Measurements from ENCODE around the gene SLC35A2.

The SLC35A2 gene

DNA sequence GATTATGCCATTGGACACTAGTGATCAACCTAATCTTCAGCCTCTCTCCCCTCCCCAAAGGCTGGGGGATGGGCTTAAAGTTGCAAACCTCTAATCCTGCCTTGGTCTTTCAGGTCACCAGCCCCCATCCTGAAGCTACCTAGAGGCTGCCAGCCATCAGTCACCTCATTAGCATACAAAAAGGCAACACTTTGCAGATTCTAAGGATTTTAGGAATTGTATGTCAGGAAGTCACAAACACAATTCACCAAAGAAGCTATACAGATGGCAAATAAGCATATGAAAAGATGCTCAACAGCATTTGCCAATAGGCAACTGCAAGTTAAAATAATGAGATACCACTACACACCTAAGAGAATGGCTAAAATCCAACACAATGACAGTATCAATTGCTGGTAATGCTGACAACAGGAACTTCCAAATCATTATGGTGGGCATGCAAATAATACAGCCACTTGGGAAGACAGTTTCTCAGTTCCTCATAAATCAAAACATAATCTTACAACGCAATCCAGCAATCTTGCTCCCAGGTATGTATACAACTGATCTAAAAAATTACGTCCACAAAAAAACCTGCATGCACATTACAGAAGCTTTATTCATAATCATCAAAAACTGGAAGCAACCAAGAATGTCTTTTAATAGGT lies 16.4 kb upstream of the SLC35A2 start:
- DNase-seq (ENCODE audit: low read depth, low spot score), result no peak

DNA sequence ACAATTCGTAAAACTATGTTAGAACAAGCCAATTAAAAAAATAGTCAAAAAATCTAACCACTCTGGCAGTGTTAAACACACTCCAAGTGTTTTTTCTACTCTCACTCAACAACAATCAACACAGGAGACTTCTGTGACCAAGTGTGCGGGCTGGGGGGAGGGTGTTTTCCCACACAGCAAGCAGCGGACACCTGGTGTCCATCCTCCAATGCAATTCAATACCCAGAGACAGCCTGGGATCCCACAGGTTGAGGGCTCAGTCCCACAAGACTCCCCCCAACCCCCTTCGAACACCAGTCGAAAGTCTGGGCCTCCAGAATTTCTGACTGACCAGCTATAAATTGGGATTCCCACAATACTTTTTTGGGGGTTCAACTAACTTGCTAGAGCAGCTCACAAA lies 15.7 kb upstream of the SLC35A2 start:
- no peak for DNase-seq (ENCODE audit: low read depth, low spot score)

DNA sequence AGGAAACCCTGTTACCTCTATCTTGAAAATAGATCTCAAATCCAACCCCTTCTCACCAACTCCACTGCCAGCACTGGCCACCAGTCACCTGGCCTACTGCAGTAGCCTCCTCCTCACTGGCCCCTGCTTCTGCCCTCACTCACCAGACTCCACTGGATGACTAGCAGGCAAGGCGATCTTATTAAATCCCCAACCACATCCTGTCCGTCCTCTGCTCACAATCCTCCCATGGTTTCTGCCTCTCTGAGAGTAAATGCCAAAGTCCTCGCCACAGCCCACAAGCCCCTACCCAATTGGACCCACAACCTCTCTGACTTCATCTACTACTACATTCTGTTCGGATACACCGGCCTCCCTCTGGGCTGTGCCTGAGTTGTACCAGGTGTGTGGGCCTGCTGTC lies 12.8 kb upstream of the SLC35A2 start:
- no peak for DNase-seq (ENCODE audit: low read depth, low spot score)

DNA sequence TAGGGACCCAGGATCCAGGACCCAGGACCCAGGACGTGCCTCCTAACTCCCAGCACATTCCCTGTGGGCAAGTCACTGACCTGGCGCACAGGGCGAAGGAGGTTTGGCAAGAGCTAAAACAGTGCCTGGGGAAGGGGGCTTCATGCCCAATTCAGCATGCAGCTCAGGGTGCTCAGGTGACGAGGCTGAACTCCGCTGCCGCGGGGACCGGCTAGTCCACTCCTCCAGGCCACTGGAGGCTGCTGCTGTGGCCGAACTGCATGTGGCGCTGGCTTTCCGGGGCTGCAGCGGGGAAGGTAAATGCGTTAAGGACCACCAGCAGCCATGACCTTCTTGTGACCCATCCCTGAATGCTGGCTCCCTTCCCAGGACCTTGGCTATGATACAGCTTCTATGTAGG lies 12.3 kb upstream of the SLC35A2 start:
- DNase-seq (ENCODE audit: low read depth, low spot score), result no peak

DNA sequence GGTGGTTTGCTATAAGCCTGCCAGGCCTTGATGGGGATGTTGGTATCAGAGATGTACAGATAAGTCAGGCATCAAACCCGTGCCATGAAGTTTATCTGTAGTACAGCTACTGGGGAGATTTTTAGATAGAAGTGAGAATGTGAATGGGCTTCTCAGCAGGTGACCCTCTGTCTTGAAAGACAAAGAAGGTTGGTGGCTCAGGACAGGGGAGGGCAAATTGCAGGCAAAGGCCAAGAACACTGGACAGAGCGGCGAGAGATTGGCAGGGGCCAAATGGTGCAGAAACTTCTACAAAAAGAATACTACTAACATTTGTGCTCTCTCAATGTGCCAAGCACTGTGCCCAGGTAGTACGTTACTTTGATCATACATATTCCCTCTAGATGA lies 9.3 kb upstream of the SLC35A2 start:
- no peak for DNase-seq (ENCODE audit: low read depth, low spot score)

DNA sequence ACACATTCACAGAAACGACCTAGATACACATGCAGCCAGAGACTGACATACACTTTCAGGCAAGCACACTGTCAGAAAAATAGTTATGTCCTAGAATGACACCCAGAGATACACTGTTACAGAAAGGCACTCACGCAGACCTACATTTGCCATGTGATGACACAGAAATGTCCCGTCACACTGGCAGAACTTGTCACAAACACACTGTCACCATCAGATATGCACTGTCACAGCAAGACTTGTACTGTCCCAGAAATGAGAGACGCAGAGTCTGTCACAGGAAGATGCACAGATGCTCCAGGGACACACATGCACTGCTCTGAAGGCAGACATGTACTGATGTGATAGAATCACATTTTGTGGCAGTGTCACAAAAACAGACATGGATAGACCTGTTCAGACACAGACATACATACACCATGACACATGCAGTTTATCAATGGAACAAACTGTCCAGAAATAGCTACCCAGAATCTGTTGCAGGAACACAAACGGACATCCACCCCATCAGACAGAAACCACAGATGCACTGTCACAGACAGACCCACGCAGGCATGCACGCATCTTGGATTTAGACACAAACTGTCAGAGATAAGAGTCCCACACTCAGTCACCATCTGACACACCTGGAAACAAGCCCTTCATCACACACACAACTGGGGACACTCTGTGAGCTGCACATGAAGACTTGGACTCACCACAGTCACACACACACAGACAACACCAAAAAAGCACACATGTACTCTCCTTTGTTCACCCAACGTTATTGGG lies 8.7 kb upstream of the SLC35A2 start:
- DNase-seq (ENCODE audit: low read depth, low spot score), result no peak

DNA sequence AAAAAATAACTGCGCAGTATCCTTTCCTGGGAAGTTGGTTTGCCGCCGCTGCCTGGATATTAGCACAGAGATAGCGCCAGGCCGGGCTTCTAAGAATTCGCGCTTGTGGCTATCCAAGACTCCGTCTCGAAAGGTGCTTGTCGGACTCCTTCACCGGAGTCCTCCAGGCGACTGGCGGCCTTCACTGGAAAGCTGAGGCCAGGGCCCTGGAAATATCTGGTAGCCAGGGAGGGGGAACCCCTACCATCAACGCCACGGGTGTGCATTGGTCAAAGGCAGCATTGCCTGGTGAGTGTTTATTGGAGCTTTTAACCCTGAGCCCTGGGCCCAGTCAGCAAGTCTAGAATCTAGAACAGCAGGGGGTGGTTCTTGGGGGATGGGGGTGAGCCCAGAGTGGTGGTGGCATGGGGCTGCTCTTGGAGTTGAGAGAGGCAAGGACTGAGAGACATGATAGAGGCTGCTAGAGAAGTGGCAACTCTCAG lies 8.0 kb upstream of the SLC35A2 start:
- DNase-seq (ENCODE audit: low read depth, low spot score), result no peak

DNA sequence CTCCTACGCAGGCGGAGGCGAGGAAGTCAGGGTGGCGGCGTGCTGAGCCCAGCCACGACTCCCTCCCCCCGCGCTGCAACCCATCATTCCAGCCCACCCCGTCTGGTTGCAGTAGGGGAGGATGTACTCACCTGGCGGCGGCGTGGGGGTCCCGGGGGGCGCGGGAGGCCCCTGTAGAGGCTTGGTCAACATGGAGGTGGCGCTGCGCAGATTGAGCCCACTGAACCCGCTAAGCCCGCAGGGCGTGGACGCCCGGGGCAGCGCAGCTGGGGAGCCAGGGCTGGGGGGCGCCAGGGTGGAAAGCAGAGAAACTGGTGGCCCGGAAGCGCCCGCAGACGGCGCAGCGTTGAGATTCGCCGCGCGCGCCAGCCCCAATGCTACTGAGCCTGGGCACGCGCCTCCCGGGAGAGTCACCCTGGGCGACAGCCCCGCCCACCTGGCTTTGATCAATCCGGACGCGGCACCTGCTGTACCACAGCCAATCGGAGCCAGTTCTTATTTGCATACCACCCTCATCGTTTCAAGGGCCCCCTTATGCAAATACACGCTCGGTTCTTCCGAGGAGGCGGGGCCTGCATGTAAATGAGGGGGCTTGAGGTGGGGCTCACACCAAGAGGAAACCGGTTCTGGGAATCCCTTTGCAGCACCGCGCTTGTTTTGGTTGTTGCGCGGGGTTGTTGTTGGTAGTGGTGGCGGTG lies 7.3 kb upstream of the SLC35A2 start, which contains the start of gene PIM2:
PIM2 (minus strand) TSS at position 382 of the 698 bp plus-strand sequence; CDS start at position 192, 190 bp downstream.
- peak; percentile 84 for DNase-seq (ENCODE audit: low read depth, low spot score)

DNA sequence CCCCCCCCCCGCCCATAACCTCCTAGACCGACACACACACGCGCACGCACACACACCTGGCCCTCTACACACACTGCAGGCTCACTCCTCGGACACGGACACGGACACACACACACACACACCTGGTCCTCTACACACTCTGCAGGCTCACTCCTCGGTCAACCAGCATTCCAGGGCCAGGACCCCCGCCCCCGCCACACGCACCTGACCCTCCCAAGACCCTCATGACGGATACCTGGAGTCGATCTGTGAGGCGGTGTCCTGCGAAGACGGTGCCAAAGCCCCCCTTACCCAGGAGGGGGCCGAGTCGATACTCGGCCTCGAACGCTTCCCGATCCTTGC lies 6.8 kb upstream of the SLC35A2 start:
- no peak for DNase-seq (ENCODE audit: low read depth, low spot score)

DNA sequence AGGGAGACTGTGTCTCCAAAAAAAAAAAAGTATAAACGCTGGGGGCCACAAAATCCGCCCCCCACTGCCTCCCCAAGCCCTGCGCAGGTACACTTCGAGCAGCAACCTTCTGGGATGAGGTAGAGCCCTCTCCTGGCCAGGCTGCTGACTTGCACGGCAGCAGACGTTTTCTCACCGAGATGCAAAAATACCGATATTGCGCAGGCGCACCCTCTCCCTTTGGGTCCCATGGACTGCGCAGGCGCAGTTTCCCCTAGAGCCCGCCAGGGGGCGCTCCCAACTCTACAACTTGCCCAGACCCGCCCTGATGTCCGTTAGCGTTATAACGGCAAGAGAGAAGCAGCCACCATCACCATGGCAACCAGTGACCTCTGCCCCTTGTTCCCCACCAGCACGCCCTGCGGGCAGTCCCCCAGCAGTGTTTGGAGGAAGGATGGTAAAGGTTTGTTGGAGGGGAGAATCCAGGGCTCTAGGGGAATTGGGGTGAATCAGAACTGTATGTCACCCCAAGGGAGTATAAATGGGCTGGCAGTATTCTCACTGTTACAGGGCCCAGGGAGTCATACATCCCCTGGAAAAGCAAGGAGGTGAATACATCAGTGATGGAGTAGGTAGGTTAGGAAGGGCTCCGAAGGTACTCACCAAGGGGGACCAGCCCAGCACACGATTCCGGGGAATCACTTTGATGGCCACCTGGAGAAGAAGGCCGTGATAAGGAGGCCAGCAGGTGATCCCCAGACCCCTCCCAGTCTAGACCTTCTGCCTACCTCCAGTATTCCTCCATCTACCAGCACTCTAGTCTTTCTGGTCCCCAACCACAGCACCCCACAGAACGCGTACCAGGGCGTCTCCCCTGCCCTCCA lies 5.9 kb upstream of the SLC35A2 start:
- DNase-seq (ENCODE audit: low read depth, low spot score), result peak; percentile 76

DNA sequence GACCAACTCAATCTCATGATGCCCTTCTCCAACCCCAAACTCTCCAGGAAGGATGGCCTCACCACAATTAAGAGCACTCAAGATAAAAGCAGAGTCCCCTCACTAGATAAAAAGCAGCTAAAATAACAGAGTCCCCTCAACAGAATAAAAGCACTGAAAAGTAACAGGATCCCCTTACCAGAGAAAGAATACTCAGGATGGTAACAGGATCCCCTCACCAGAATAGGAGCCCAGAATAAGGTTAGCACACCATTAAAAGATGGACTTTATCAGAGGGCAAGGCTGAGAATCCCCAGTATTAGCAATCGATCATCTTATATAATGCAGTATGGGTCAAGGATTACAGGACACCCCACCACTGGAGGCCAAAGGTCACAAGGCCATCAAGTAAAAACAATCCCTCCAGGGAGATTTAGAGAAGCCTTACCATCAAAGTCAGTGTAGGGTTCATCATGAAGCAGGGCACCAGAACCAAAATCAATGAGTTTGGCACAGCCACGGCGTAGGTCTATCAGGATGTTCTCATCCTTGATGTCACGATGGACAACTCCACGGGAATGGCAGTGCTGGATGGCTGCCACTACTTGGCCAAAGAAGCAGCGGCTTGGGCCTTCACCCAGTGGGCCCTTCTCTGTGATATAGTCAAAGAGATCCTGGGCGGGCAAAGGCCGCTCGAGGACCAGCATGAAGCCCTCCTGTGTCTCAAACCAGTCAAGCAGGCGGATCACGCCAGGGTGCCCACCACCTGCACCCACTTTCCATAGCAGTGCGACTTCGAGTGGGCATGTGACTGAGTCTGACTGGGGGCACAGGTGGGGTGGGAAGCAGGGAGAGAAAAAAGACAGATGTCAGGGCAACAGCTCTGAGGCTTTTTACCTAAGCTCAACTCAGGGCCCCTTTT lies 3.4 kb upstream of the SLC35A2 start:
- no peak for DNase-seq (ENCODE audit: low read depth, low spot score)

DNA sequence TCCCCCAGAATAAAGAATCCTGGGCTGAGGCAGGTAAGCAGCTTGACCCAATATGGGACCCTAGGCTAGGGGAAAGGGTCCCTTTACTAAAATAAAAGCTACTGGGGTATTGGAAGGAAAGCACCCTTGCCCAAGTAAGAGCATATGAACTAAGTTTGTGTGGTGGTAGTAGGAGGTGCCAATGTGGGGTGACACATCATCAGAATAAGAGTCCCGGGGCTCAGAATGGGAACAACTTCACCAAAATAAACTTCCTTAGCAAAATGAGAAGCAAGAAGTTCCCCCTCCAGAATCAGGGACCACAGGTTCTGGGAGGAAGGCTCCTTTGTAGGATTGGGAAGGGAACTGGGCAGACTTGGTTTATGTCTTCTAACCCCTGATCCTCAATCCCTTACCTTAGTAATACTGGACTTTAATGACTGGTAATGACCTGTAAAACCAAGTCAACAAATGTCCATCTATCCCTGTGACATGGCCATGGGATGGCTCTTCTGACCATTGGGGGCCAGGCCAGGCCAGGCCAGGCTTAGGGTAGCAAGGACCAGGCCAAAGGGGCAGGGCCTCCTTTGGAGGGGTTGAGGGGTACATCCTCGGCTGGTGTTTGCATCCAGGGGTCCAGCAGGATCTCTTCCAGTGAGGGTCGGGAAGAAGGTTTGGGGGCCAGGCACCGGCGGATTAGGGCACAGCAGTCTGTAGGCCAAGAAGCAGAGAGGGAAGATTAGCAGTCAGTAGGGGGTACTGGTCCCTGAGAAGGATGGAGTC lies 2.3 kb upstream of the SLC35A2 start:
- no peak for DNase-seq (ENCODE audit: low read depth, low spot score)

DNA sequence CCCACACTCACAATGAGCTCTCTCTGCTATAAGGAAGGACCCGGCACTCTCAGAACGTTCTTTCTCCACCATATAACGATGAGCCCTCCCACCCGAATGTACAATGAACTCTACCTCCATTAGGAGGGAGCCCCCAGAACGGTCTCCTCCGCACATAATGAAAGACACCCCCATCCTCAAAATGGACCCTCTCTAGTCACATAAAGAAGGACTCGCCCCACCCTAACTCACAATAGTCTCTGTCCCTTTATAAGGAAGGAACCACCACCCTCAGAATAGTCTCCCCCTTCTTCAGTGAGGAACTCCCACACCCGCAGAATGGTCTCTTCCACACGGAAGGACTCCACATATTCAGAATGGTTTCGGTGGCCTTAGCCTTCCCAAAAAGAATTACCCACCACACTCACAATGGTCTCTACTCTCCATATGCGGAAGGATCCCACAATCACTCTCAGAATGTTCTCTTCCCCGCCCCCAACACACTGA lies 477 bp downstream of the SLC35A2 start:
- DNase-seq (ENCODE audit: low read depth, low spot score), result no peak

DNA sequence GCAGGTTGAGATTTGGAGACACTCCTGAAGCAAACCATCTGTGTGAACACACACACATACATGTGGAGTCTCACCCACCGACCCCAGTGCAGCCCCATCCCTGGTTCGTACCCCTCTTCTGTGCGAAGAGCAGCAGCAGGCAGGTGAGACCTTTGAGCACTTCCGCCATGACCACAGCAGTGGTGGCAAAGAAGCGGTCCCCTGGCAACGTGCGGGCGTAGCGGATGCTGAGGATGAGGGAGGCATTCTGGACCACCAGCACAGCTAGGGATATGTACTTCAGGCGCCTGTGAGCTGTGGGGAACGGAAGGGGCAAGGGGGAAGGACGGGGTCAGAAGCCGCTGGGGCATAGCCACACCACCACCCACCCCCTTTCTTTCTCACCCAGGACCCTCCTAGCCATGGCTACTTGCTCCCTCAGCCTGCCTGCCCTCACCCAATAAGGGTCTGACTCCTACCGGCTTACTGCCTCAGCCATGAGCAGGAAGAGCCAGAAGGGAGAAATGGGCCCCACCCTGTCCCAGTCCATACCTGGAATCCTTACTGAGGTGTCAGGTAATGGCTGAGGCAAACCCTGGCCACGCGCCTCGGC lies 1.6 kb downstream of the SLC35A2 start:
- DNase-seq (ENCODE audit: low read depth, low spot score), result no peak

DNA sequence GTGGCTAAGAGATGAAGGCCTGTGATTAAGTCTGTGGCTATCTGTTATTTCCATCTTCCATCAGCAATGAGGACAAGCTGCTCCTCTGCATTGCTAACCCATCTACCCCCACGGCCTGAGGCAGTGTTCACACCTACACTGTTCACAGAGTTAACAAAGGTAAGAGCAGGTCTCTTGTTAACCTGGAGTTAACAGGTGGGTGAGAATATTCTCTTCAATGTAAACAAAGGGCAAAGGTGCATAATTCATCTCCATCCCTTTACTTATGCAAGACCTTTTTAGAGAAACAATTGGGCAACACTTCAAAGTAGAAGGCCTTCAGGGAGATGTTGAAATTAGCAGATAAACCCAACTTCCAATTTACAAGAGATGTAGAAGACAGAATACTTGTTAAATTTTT lies 2.8 kb downstream of the SLC35A2 start:
- no peak for DNase-seq (ENCODE audit: low read depth, low spot score)

DNA sequence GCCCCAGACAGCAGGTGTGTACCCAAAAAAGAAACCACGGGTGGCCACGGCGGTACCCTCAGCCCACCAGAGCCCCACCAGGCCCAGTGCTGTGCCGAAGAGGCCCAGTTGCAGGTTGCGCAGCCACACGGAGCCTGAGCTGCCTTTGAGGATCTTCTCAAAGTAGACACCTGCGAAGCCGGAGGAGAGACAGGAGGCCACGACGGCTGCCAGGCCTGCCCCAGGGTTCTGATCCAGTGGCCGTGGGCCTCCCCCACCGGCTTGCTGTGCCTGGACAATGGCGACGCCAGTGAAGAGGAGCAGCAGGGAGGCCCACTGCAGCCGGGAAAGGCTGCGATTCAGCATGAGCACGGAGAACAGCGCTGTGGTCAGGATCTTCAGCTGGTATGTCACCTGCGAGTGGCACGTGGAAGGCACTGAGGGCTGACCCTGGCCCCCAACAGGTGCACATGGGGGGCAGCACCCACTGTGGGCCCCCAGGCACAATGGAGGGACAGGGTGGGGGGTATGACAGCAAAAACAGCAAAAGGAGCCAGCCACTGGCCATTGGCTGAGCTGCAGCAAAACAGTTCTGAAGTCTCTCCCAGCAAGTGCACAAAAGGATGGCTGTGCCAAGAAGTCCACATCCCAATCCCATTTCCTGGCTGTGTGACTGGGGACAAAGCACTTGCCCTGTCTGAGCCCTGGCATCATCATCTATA lies 6.2 kb downstream of the SLC35A2 start:
- no peak for DNase-seq (ENCODE audit: low read depth, low spot score)

DNA sequence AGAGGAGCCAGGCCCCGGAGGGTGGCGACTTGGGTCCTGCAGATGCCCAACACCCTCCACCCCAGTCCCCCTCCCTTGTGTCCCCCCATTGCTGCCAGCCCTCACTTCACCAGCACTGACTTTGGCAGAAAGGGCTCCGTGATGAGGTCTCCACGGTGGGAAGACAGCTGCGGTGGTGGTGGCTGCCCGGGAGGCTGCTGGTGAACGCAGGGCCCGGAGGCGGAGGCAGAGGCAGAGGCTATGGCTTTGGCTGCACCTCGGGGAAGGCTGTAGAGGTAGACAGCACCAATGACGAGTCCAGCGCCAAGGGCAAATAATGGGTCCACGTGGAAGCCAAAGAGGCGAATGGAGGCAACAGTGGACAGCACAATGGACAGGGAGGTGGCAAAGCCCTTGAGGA lies 6.8 kb downstream of the SLC35A2 start:
- no peak for DNase-seq (ENCODE audit: low read depth, low spot score)

DNA sequence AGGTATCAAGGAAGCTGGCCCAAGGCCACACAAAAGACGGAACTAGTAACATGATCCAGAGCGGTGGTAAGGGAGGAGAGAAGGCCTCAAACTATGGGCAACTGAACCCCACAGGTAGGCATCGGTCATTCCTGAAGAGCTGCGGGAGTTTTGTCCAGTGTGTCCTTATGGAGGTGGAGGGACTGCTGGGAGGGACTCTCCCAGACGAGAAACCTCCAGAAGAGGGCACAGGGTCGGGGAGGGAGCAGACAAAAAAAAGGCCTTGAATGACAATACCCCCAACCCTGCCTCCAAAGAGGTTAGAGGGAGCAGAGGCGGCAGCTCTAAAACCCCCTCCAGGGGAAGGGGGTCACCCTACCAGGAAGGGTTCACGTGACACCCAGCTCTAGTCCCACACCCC lies 7.3 kb downstream of the SLC35A2 start:
- DNase-seq (ENCODE audit: low read depth, low spot score), result no peak

DNA sequence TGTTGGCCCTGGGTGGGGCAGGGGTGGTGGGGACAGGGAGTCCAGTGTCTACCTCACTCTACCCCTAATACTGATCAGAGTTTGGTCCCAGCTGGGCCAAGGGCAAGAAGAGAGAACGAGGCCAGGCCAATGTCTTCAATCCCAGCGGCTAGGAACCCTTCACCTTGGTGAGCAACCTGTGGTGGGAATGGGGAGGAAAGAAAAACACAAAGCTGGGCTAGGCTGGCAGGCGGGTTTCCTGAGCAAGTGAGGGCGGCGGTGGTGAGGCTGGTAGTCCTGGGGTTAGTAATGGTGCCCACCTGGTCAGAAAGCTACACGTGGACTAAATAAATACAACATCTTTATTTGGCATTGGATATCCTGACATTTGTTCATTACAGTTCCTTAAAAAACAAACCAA lies 8.2 kb downstream of the SLC35A2 start:
- no peak for DNase-seq (ENCODE audit: low read depth, low spot score)
